ENCODE data around the gene KLHL1.

The KLHL1 gene

GRCh38 chr13:69950160-69950559, 158.1 kb downstream of the KLHL1 start:
- POLR2A ChIA-PET: no interaction called here
- no peak for DNase-seq (ENCODE audit: extremely low spot score)
- CTCF ChIA-PET: no interaction called here
- TF ChIP-seq CTCF (IDR thresholded peaks at IDR 0.05; ENCODE audit: control extremely low read depth, extremely low read depth, low read depth, missing control alignments): no peak

GRCh38 chr13:69948016-69948415, 160.2 kb downstream of the KLHL1 start:
- CTCF ChIA-PET: no interaction called here
- POLR2A ChIA-PET: no interaction called here
- DNase-seq (ENCODE audit: extremely low spot score): peak; percentile 7
- TF ChIP-seq CTCF (IDR thresholded peaks at IDR 0.05; ENCODE audit: control extremely low read depth, extremely low read depth, low read depth, missing control alignments): no peak

- DNase-seq (ENCODE audit: extremely low spot score): no peak
- ChIA-PET POLR2A (no interaction called here), CTCF (no interaction called here)
- TF ChIP-seq CTCF (IDR thresholded peaks at IDR 0.05; ENCODE audit: control extremely low read depth, extremely low read depth, low read depth, missing control alignments): no peak
Observed at GRCh38 chr13:69947582-69947981, 160.7 kb downstream of the KLHL1 start.

- no peak for TF ChIP-seq CTCF (IDR thresholded peaks at IDR 0.05; ENCODE audit: control extremely low read depth, extremely low read depth, low read depth, missing control alignments)
- DNase-seq (ENCODE audit: extremely low spot score): no peak
- ChIA-PET POLR2A (no interaction called here), CTCF (no interaction called here)
Observed at GRCh38 chr13:69946511-69946910, 161.7 kb downstream of the KLHL1 start.

- POLR2A ChIA-PET: no interaction called here
- no peak for DNase-seq (ENCODE audit: extremely low spot score)
- no peak for TF ChIP-seq CTCF (IDR thresholded peaks at IDR 0.05; ENCODE audit: control extremely low read depth, extremely low read depth, low read depth, missing control alignments)
- CTCF ChIA-PET: no interaction called here
Observed at GRCh38 chr13:69935043-69935442, 173.2 kb downstream of the KLHL1 start.

GRCh38 chr13:69928262-69928661, 180.0 kb downstream of the KLHL1 start:
- CTCF ChIA-PET: no interaction called here

More at GRCh38 chr13:69928262-69928661, 180.0 kb downstream of the KLHL1 start:
- no peak for TF ChIP-seq CTCF (IDR thresholded peaks at IDR 0.05; ENCODE audit: control extremely low read depth, extremely low read depth, low read depth, missing control alignments)
- no peak for DNase-seq (ENCODE audit: extremely low spot score)
- POLR2A ChIA-PET: no interaction called here

Measured in GM10248 (cell line).